ENCODE results near the gene RAD9A. TPM values are rescaled to one million over a fixed set of nuclear protein-coding genes. Genes with fewer than 3 reads are reported as not detected.

Gene RAD9A
- total RNA-seq (2013): 8.4 TPM
- polyA plus RNA-seq: 10 to 100 TPM in 1 of 3 donors, 1 to 10 TPM in 2; 3.7 to 31.7 (median 3.8) TPM
- polyA minus RNA-seq: 8.0 and 10.1 TPM in 2 replicates
- 1.1 to 6.6 (median 4.3) reads per million in 11 experiments for total RNA-seq

DNA sequence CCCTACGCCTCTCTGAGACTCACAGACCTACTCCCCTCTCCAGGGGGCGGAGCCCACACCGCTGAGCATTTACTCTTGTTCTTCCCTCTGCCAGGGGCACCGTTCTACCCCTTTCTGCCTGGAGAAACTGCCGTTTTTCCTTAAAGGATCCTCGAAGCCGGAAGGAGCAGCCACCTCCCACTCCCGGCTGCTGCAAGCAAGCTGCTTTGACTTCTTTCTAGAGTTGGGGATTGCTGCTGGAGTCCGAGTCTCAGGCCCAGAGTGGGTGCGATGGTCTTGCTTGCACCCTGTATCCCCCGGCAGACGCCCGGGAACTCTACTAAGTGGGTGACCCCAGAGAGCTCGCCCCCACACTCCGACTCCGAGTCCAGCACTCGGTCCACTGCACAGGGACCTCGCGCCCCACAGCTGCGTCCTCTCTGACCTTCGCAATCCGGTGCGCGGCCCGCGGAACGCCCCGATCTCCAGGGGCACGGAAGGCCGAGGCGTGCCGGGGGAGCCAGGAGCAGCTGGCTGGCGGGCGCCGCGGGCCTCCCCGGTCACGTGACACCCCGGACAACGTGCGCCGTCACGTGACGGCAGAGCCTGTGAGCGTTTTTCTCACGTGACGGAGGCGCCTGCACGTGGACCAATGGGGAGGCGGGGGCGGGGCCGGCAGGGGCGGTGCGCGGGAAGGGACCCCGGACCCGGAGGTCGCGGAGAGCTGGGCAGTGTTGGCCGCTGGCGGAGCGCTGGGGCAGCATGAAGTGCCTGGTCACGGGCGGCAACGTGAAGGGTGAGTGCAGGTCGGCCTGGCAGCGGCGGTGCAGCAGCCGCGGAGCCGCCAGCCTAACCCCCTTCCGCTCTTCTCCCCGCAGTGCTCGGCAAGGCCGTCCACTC, at the start of gene RAD9A:
RAD9A (plus strand) TSS at position 683 of the 879 bp plus-strand sequence; CDS start at position 742, 59 bp downstream.
- Mint-ChIP-seq H3K27ac (peak within 1 kb of the TSS; percentile 85 to 92 (median 88)), H3K4me3 (peak within 1 kb of the TSS; percentile 91 to 98), H3K27me3 (ENCODE audit: low read depth in 3 of 3) (peaks cover 0 to 8% (median 1%) of the 10 kb centered on the region in 3 donors), H3K36me3 (peaks cover 10 to 15% of the 10 kb centered on the region in 2 donors), H3K9me3 (peaks cover 0 to 1% (median 0%) of the 10 kb centered on the region in 7 donors), H3K4me1 (peaks cover 41% of the 10 kb centered on the region)
- Histone ChIP-seq H3K79me2 (ENCODE audit: insufficient read depth, low read length) (peaks cover 36% of the 10 kb centered on the region), H3K4me3 (replicated peaks in 1 of 3; ENCODE audit: low read depth in 2 of 3, low read length in 3 of 3) (peak within 1 kb of the TSS; percentile 82 to 92 (median 85)), H3K4me1 (ENCODE audit: control insufficient read depth in 1 of 2, insufficient read depth in 2 of 2, low read length in 2 of 2) (peaks cover 25 to 37% of the 10 kb centered on the region in 2 donors), H3K27ac (ENCODE audit: low read depth in 1 of 2, low read length in 2 of 2) (peak within 1 kb of the TSS; percentile 75 to 89), H4K20me1 (ENCODE audit: insufficient read depth, low read length) (peaks cover 33% of the 10 kb centered on the region), H3K36me3 (replicated peaks in 1 of 2; ENCODE audit: control insufficient read depth in 1 of 2, insufficient read depth in 2 of 2, low read length in 2 of 2) (peaks cover 9 to 17% of the 10 kb centered on the region in 2 donors), H2AFZ (ENCODE audit: insufficient read depth, low read depth, low read length, poor library complexity, severe bottlenecking) (peak within 1 kb of the TSS; percentile 96), H3K9me3 (replicated peaks in 1 of 2; ENCODE audit: control insufficient read depth in 1 of 2, insufficient read depth in 1 of 2, low read length in 2 of 2) (no peaks in the 10 kb centered on the region), H3K9ac (ENCODE audit: insufficient read depth, low read length, poor library complexity, severe bottlenecking) (peak within 1 kb of the TSS; percentile 80), H3K4me2 (replicated peaks; ENCODE audit: extremely low read depth, low read length, poor library complexity, severe bottlenecking) (peak within 1 kb of the TSS; percentile 86), H3K27me3 (ENCODE audit: control insufficient read depth in 2 of 2, insufficient read depth in 2 of 2, low read length in 2 of 2) (no peaks in the 10 kb centered on the region)
- 0% methylated on average over 68 of the region's 75 CpGs for WGBS (ENCODE audit: insufficient coverage)
- intact Hi-C loops (cut with micrococcal nuclease): loop anchor here in 1 of 2 donors (5.0 to 10.0 kb wide), 2 partner anchors 36 to 547 kb away; partner anchors contain the start of genes RCE1 and RPS6KB2
- DNase-seq: peak; percentile 92 to 95 (median 93)
- TF ChIP-seq, protein P1, sequence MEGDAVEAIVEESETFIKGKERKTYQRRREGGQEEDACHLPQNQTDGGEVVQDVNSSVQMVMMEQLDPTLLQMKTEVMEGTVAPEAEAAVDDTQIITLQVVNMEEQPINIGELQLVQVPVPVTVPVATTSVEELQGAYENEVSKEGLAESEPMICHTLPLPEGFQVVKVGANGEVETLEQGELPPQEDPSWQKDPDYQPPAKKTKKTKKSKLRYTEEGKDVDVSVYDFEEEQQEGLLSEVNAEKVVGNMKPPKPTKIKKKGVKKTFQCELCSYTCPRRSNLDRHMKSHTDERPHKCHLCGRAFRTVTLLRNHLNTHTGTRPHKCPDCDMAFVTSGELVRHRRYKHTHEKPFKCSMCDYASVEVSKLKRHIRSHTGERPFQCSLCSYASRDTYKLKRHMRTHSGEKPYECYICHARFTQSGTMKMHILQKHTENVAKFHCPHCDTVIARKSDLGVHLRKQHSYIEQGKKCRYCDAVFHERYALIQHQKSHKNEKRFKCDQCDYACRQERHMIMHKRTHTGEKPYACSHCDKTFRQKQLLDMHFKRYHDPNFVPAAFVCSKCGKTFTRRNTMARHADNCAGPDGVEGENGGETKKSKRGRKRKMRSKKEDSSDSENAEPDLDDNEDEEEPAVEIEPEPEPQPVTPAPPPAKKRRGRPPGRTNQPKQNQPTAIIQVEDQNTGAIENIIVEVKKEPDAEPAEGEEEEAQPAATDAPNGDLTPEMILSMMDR (IDR thresholded peaks at IDR 0.05): no peak

DNA sequence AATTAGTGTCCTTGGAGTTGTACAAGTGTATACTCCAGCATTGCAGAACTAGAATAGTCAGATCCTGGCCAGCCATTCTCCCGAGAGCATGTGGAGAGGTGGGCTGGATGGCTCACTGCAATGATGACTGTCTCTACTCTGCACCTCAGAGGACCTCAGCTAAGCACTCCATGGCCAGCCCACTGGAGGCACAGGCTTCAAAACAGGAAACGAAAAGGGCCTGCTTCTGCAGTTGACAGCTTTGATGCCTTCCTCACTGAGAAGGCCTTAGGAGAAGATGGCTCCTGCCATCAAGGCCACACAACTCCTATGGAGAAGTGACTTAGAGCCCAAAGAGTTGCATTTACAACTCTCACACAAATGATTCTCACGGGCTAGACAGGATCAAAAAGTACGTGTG, 47.5 kb upstream of the RAD9A start:
- H3K27ac Mint-ChIP-seq: no peak overlapping the region
- Histone ChIP-seq H3K79me2 (ENCODE audit: insufficient read depth, low read length) (no peaks in the 10 kb centered on the region), H3K36me3 (replicated peaks in 1 of 2; ENCODE audit: control insufficient read depth in 1 of 2, insufficient read depth in 2 of 2, low read length in 2 of 2) (no peaks in the 10 kb centered on the region), H3K27me3 (ENCODE audit: control insufficient read depth in 2 of 2, insufficient read depth in 2 of 2, low read length in 2 of 2) (no peaks in the 10 kb centered on the region), H3K4me2 (replicated peaks; ENCODE audit: extremely low read depth, low read length, poor library complexity, severe bottlenecking) (no peak overlapping the region), H3K9ac (ENCODE audit: insufficient read depth, low read length, poor library complexity, severe bottlenecking) (no peak overlapping the region), H2AFZ (ENCODE audit: insufficient read depth, low read depth, low read length, poor library complexity, severe bottlenecking) (no peak overlapping the region), H3K27ac (ENCODE audit: low read depth in 1 of 2, low read length in 2 of 2) (no peak overlapping the region), H3K4me1 (ENCODE audit: control insufficient read depth in 1 of 2, insufficient read depth in 2 of 2, low read length in 2 of 2) (no peaks in the 10 kb centered on the region), H3K9me3 (replicated peaks in 1 of 2; ENCODE audit: control insufficient read depth in 1 of 2, insufficient read depth in 1 of 2, low read length in 2 of 2) (no peaks in the 10 kb centered on the region), H3K4me3 (replicated peaks in 1 of 3; ENCODE audit: low read depth in 2 of 3, low read length in 3 of 3) (no peak overlapping the region), H4K20me1 (ENCODE audit: insufficient read depth, low read length) (no peaks in the 10 kb centered on the region)
- peaks cover 9% of the 10 kb centered on the region for H3K4me1 Mint-ChIP-seq
- intact Hi-C loops (cut with micrococcal nuclease): no loop called here
- WGBS (ENCODE audit: insufficient coverage): 100% methylated on average over 2 of the region's 4 CpGs
- no peak overlapping the region for H3K4me3 Mint-ChIP-seq
- DNase-seq: no peak
- peaks cover 0 to 1% (median 0%) of the 10 kb centered on the region in 7 donors for H3K9me3 Mint-ChIP-seq
- TF ChIP-seq, protein P1 (IDR thresholded peaks at IDR 0.05): no peak
- H3K27me3 Mint-ChIP-seq (ENCODE audit: low read depth in 3 of 3): peaks cover 0 to under 1% (median 0%) of the 10 kb centered on the region in 3 donors
- H3K36me3 Mint-ChIP-seq: no peaks in the 10 kb centered on the region

Measured in CD14-positive monocyte (primary cell).